Dendritic cell treated with granulocyte-macrophage colony-stimulating factor and Interleukin-4, amounts not matched to agents 40 ng/mL and 50 ng/mL, for 4 days (primary cell): ENCODE data around the gene DSG2.

Source experiments
- H3K27ac Mint-ChIP-seq: one replicate; pipeline ENCODE4 v1.8.0; 2022; ENCODE audit warnings: mild to moderate bottlenecking, mixed read lengths
- H3K27me3 Mint-ChIP-seq: one replicate; pipeline ENCODE4 v1.8.0; 2022; ENCODE audit warnings: mild to moderate bottlenecking, mixed read lengths
- H3K36me3 Mint-ChIP-seq: one replicate; pipeline ENCODE4 v1.8.0; 2022; ENCODE audit warnings: low read depth, mixed read lengths
- H3K4me1 Mint-ChIP-seq: one replicate; pipeline ENCODE4 v1.8.0; 2022; ENCODE audit warnings: low read depth, mixed read lengths
- H3K4me3 Mint-ChIP-seq: one replicate; pipeline ENCODE4 v1.8.0; 2022; ENCODE audit warnings: mild to moderate bottlenecking, moderate library complexity, mixed read lengths
- H3K9me3 Mint-ChIP-seq: one replicate; pipeline ENCODE4 v1.8.0; 2022; ENCODE audit warnings: mixed read lengths
- intact Hi-C: fragments of 100-400 bp; cut with micrococcal nuclease; formaldehyde crosslinking; loops from one replicate; pipeline ENCODE4 v1.15.0; 2022

The DSG2 gene

GRCh38 chr18:31553800-31554199, 55.8 kb downstream of the DSG2 start:
- H3K4me3 Mint-ChIP-seq: no peak overlapping the region
- no peak overlapping the region for H3K27ac Mint-ChIP-seq
- no peaks in the 10 kb centered on the region for H3K9me3 Mint-ChIP-seq
- H3K36me3 Mint-ChIP-seq: no peaks in the 10 kb centered on the region
- no peaks in the 10 kb centered on the region for H3K4me1 Mint-ChIP-seq
- intact Hi-C loops: loop anchor here (5.0 to 10.0 kb wide), 2 partner anchors 421 to 556 kb away; no protein-coding TSS in a partner anchor
- H3K27me3 Mint-ChIP-seq: peaks cover 1% of the 10 kb centered on the region

- no peak overlapping the region for H3K27ac Mint-ChIP-seq
- intact Hi-C loops: loop anchor here (5.0 to 10.0 kb wide), 2 partner anchors 420 to 557 kb away; no protein-coding TSS in a partner anchor
- no peaks in the 10 kb centered on the region for H3K36me3 Mint-ChIP-seq
- no peak overlapping the region for H3K4me3 Mint-ChIP-seq
- H3K27me3 Mint-ChIP-seq: peaks cover 1% of the 10 kb centered on the region
- no peaks in the 10 kb centered on the region for H3K9me3 Mint-ChIP-seq
- H3K4me1 Mint-ChIP-seq: no peaks in the 10 kb centered on the region
Measured at GRCh38 chr18:31554776-31555175, 56.8 kb downstream of the DSG2 start.

GRCh38 chr18:31555971-31556747, 58.2 kb downstream of the DSG2 start:
- H3K36me3 Mint-ChIP-seq: no peaks in the 10 kb centered on the region
- intact Hi-C loops: loop anchor here (1.0 to 10.0 kb wide), 3 partner anchors 166 to 419 kb away; no protein-coding TSS in a partner anchor
- no peak overlapping the region for H3K4me3 Mint-ChIP-seq
- no peak overlapping the region for H3K27ac Mint-ChIP-seq
- H3K9me3 Mint-ChIP-seq: no peaks in the 10 kb centered on the region
- peaks cover 1% of the 10 kb centered on the region for H3K27me3 Mint-ChIP-seq
- no peaks in the 10 kb centered on the region for H3K4me1 Mint-ChIP-seq

GRCh38 chr18:31557446-31557845, 59.5 kb downstream of the DSG2 start:
- Mint-ChIP-seq H3K4me3 (no peak overlapping the region), H3K27ac (no peak overlapping the region), H3K27me3 (peaks cover 1% of the 10 kb centered on the region), H3K9me3 (no peaks in the 10 kb centered on the region), H3K4me1 (no peaks in the 10 kb centered on the region), H3K36me3 (no peaks in the 10 kb centered on the region)
- intact Hi-C loops: loop anchor here (10.0 kb wide), 1 partner anchor 417 kb away; no protein-coding TSS in a partner anchor

- no peaks in the 10 kb centered on the region for H3K36me3 Mint-ChIP-seq
- H3K27ac Mint-ChIP-seq: no peak overlapping the region
- H3K27me3 Mint-ChIP-seq: peaks cover 1% of the 10 kb centered on the region
- H3K9me3 Mint-ChIP-seq: no peaks in the 10 kb centered on the region
- no peaks in the 10 kb centered on the region for H3K4me1 Mint-ChIP-seq
- no peak overlapping the region for H3K4me3 Mint-ChIP-seq
- intact Hi-C loops: loop anchor here (10.0 kb wide), 1 partner anchor 416 kb away; no protein-coding TSS in a partner anchor
Measured at GRCh38 chr18:31558567-31558966, 60.6 kb downstream of the DSG2 start.

- Mint-ChIP-seq H3K36me3 (no peaks in the 10 kb centered on the region), H3K4me1 (peaks cover 5% of the 10 kb centered on the region), H3K4me3 (no peak overlapping the region), H3K27me3 (peaks cover 2% of the 10 kb centered on the region), H3K27ac (no peak overlapping the region), H3K9me3 (no peaks in the 10 kb centered on the region)
- intact Hi-C loops: no loop called here
Measured at GRCh38 chr18:31562726-31563125, 64.7 kb downstream of the DSG2 start.

- peaks cover 5% of the 10 kb centered on the region for H3K4me1 Mint-ChIP-seq
- no peak overlapping the region for H3K4me3 Mint-ChIP-seq
- no peak overlapping the region for H3K27ac Mint-ChIP-seq
- intact Hi-C loops: no loop called here
- H3K27me3 Mint-ChIP-seq: peaks cover 2% of the 10 kb centered on the region
- H3K9me3 Mint-ChIP-seq: no peaks in the 10 kb centered on the region
- H3K36me3 Mint-ChIP-seq: no peaks in the 10 kb centered on the region
Measured at GRCh38 chr18:31563778-31564177, 65.8 kb downstream of the DSG2 start.

GRCh38 chr18:31565345-31565744, 67.4 kb downstream of the DSG2 start:
- peaks cover 2% of the 10 kb centered on the region for H3K27me3 Mint-ChIP-seq
- intact Hi-C loops: no loop called here
- H3K9me3 Mint-ChIP-seq: no peaks in the 10 kb centered on the region
- H3K36me3 Mint-ChIP-seq: no peaks in the 10 kb centered on the region
- no peak overlapping the region for H3K27ac Mint-ChIP-seq
- H3K4me1 Mint-ChIP-seq: peaks cover 5% of the 10 kb centered on the region
- no peak overlapping the region for H3K4me3 Mint-ChIP-seq

- Mint-ChIP-seq H3K4me3 (no peak overlapping the region), H3K27ac (no peak overlapping the region), H3K27me3 (peaks cover 2% of the 10 kb centered on the region), H3K36me3 (no peaks in the 10 kb centered on the region), H3K4me1 (peaks cover 5% of the 10 kb centered on the region), H3K9me3 (no peaks in the 10 kb centered on the region)
- intact Hi-C loops: no loop called here
Measured at GRCh38 chr18:31565782-31566512, 68.0 kb downstream of the DSG2 start.

- no peak overlapping the region for H3K27ac Mint-ChIP-seq
- peaks cover 5% of the 10 kb centered on the region for H3K4me1 Mint-ChIP-seq
- peaks cover 2% of the 10 kb centered on the region for H3K27me3 Mint-ChIP-seq
- no peaks in the 10 kb centered on the region for H3K36me3 Mint-ChIP-seq
- H3K4me3 Mint-ChIP-seq: no peak overlapping the region
- H3K9me3 Mint-ChIP-seq: no peaks in the 10 kb centered on the region
- intact Hi-C loops: no loop called here
Measured at GRCh38 chr18:31566576-31567306, 68.8 kb downstream of the DSG2 start.

GRCh38 chr18:31572368-31572767, 74.4 kb downstream of the DSG2 start:
- no peak overlapping the region for H3K27ac Mint-ChIP-seq
- H3K27me3 Mint-ChIP-seq: no peaks in the 10 kb centered on the region
- H3K9me3 Mint-ChIP-seq: no peaks in the 10 kb centered on the region
- H3K4me3 Mint-ChIP-seq: no peak overlapping the region
- no peaks in the 10 kb centered on the region for H3K4me1 Mint-ChIP-seq
- H3K36me3 Mint-ChIP-seq: no peaks in the 10 kb centered on the region
- intact Hi-C loops: no loop called here

GRCh38 chr18:31573051-31573450, 75.1 kb downstream of the DSG2 start:
- H3K27me3 Mint-ChIP-seq: no peaks in the 10 kb centered on the region
- intact Hi-C loops: no loop called here
- H3K4me3 Mint-ChIP-seq: no peak overlapping the region
- no peaks in the 10 kb centered on the region for H3K36me3 Mint-ChIP-seq
- no peaks in the 10 kb centered on the region for H3K4me1 Mint-ChIP-seq
- H3K27ac Mint-ChIP-seq: no peak overlapping the region
- H3K9me3 Mint-ChIP-seq: no peaks in the 10 kb centered on the region

GRCh38 chr18:31574359-31574758, 76.4 kb downstream of the DSG2 start:
- Mint-ChIP-seq H3K36me3 (no peaks in the 10 kb centered on the region), H3K4me1 (no peaks in the 10 kb centered on the region), H3K4me3 (no peak overlapping the region), H3K9me3 (no peaks in the 10 kb centered on the region), H3K27me3 (no peaks in the 10 kb centered on the region), H3K27ac (no peak overlapping the region)
- intact Hi-C loops: no loop called here
